ENCODE results near the gene AGAP1.
"Not testable (repeated sequence)": the region's sequence is repeated elsewhere in the genome, so short reads cannot be mapped to it uniquely, and the experiment has no call there.

AGAP1 gene

DNA sequence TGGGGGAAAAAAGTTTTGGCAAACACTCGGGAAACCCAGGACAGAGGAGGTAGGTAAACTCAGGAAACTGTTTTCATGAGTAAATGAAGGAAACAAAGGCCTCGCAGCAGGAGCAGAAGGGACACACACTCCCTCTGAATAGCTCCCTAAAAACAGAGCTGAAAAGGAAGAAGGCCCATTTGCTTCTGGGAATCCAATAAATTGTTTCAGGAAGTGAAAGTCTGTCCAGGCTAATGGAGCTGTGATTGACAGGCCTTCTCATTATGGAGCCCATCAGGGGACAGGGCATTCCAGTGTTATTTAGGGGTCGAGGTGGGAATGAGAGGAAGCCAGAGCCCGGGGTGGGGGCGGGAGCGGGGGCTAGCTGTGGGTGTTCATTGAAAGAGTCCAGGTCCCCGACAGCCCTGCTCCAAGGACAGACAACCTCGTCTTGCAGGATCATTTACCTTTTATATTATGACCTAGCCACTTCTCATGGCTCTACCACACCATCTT is 593.2 kb downstream of the AGAP1 start:
- no peak for DNase-seq

- DNase-seq = no peak
Observed at GRCh38 chr2:236088368-236089057, 594.7 kb downstream of the AGAP1 start.

- no peak for DNase-seq
Observed at GRCh38 chr2:236089271-236090026, 595.6 kb downstream of the AGAP1 start.

GRCh38 chr2:236090027-236090382 is 596.2 kb downstream of the AGAP1 start:
- no peak for DNase-seq

DNA sequence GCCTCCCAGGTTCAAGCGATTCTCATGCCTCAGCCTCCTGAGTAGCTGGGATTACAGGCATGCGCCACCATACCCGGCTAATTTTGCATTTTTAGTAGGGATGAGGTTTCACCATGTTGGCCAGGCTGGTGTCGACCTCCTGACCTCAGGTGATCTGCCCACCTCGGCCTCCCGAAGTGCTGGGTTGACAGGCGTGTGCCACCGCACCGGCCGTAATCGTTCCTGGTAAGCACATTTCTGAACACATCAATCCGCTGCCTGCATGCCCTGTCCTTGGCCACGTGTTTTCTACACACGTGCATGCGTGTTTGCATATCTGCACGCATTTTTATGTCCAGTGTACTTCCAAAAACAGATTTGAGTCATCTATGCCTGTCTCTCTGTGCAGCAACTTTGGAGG is 597.0 kb downstream of the AGAP1 start:
- DNase-seq = not testable (repeated sequence)

DNA sequence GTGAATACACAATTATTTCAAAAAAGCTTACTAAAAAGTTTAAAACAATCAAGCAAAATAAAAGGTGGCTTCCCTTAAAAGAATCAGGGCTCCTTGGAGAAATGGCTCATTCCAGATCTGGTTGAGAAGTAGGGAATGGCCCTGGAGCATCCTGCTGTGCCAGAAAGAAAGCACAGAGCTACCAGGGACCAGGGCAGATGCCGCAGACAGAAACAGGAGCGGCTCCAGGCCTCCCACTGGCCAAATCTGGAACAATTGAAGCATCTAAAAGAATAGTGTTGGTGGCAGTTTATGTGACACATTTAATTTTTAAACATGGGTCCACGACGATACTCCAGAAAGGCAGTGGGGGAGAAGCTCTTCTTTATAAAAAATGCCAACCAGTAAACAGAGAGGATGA is 598.9 kb downstream of the AGAP1 start:
- no peak for DNase-seq

GRCh38 chr2:236093134-236093533 is 599.3 kb downstream of the AGAP1 start:
- no peak for DNase-seq

DNA sequence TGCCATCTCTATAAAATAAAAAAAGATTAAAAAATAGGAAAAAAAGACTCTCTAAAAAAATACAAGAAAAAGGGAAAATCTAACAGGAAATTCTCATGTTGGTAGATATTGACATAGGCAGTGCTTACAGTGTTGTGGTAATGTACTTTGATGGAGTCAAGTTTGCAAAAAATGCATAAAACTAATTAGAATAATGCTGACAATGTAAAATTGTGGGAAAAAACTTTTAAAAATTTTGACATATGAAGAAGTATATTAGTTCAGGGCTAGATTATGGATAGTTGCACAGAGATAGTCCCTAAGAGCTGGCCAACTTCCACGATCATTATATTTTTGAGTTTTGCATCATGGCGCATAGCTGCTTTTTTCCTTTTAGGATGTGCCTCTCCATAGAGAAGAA is 601.7 kb downstream of the AGAP1 start:
- DNase-seq = no peak

DNA sequence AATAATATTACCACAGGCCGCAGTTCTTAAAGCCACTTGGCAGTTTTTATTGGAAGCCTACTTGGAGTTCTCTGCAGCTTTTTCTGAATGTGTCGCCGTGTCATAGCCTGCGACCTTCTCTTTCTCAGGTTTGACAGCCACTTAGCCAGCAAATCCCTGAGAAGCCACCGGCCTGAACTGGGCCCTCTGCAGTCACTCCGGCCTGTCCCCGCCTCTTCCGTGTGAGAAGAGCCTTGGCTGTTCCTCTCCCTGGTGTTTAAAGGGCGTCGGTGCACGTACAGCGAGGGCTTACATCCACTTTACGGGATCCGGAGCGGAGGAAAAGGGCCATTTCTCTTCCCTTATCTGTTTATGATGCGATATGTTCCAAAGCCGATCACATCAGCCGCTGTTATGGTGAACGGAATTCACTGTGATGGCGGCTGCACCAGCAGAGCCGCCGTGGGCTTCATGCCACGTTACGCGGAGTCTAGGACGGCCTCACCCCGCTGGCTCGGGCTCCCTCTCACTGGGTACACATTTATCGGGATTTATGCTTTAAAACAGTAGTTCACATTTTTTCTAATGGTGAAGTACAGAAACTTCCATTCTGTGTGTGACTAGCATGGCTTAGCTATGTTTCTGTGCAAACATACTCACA is 607.6 kb downstream of the AGAP1 start:
- no peak for DNase-seq

DNA sequence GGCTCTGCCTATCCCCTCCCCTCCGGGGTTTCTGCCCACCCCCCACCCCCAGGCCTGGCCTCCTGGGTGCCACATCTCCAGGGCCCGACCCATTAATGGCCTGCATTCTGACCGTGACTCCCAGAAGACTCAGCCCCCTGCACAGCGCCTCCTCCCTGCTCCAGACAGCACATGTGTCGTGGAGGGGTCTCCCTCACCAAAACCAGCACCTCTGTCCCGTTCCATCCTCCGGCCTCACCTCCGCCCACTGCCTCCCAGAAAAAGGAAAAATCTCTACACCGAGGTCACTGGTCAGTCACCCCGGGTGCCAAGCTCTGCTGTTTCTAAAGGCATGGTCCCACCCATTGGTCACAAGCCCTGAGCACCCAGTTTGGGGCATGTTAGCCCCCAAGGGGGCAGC is 609.1 kb downstream of the AGAP1 start:
- DNase-seq = no peak

DNA sequence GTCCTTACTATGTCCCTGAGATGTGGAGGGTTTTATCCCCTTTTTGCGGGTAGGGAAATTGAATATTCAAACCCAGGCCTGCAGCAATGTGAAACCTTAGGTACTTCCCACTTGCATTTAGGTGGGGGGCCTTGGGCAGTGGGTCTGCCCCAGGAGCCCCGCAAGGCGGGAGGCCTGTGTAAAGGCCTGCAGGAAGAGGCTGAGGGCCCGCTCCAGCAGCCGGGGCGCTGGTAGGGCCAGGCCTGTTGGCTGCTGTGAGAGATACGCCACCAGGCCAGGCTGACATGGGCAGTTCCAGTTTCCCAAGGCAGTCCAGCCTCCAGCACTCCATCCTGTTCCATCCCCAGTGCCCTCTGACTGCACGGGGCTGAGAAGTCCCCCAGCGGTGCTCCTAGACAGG is 610.1 kb downstream of the AGAP1 start:
- DNase-seq = no peak

GRCh38 chr2:236105955-236106607 is 612.2 kb downstream of the AGAP1 start:
- no peak for DNase-seq

GRCh38 chr2:236106761-236107160 is 612.9 kb downstream of the AGAP1 start:
- no peak for DNase-seq

DNA sequence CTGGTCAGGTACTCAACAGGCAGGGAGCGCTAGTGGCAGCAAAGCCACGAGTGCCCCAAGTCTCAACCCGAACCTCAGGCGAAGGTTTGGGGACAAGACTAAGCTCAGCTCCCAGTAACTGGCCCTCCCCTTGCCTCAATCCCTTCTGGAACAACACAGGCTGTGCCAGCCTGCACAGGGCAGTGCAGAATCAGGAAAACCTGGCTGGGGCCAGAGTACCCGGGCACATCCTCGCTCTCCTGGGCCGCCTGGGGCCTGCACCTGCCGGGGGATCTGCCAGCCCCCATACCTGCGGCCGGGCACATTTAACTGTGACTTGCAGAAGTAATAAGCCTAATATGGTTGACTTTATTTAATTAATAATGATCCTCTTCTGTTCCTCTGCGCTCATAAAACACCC is 613.7 kb downstream of the AGAP1 start:
- DNase-seq = no peak

GRCh38 chr2:236107942-236108625 is 614.2 kb downstream of the AGAP1 start:
- DNase-seq = no peak

DNA sequence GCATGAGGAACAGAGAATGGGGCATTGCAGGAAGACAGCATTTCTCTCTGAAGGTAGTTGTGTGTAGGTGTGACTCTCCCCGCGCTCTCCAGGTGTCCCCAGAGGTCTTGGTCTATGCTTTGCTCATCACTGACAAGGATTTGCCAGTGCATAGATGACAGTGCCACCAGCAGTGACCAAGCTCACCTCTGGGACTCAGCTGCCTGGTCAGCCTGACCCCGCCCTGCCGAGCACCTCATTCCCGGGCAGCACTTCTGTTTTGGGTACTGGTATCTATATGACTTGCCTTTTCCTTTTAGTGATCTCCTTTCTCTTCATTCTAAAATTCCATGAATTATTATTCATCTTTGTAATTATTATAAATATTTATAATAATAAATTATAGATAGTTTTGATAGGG is 615.2 kb downstream of the AGAP1 start:
- DNase-seq = no peak

- DNase-seq = no peak
Observed at GRCh38 chr2:236109473-236109872, 615.6 kb downstream of the AGAP1 start.

DNA sequence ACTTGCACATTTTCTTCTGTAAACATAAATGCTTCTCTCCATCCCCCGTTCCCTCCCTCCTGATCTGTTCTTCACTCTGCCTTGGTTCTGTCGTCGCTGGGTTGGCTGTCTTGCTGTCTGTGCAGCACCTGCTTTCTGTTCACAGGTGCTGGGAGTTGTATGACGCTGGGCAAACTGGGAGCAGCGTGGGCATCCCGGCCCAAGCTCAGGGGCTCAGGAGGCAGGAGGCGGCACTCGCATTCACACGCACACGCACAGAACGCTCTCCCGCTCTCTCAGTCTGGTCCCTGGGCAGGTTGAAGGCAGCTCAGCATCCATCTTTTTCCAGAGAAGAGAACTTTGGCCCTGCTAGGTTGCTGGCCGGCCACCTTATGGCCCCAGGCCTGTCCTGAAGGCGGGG is 618.6 kb downstream of the AGAP1 start:
- DNase-seq = no peak

DNA sequence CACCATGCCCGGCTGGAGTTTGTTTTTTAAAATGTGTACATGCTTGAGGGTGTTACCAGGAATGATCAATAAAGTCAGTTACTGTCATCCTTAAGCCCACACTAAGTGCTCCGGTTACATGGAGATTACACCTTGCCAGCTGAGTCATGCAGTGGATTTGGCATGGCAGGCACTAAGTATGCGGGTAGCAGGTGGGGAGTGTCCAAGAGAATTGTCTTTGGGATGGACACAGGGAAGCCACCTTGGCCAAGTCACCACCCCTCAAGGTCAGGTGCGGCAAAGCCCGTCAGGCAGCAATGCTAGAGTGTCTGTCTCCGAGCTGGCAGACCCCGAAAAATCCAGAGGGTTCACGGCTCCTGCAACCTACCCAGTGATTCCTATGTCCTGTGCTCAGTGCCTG is 619.6 kb downstream of the AGAP1 start:
- DNase-seq = no peak

DNA sequence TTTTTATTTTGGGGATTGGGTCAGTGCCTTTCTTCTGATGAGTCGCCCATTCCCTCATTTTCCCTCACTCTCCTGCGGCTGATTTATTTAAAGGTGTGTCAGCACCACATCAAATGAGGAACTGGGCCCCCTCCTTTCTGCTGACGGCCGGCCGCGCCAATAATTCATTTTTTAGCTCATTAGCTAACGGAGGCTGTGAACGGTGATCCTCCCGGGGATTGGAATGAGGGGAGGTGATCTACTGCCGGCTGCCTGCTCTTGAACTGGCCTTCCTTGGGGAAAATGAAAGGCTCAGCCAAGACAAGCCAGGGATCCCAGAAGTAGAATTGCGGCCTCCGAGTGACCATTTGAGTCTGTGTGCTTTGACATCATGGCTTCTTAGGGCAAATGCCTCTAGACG is 620.1 kb downstream of the AGAP1 start:
- DNase-seq = no peak

DNA sequence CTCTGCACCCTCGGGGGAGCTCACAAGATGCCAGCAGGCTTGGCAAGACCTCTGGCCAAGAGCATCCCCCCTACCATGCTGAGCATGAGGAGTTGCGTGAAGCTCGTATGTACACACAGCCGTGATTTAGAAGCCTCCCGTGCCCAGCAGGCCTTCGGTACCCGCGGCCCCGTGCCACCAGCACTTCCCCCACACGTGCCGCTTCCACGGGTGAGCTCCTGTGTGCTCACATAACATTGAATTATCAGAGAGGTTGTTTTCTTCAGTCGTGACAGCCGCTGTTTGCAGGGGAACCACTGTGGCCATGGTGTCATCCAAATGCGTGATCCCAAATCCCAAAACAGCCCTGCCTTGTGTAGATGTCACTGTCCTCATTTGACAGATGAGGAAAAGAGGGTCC is 621.1 kb downstream of the AGAP1 start:
- no peak for DNase-seq

GRCh38 chr2:236117401-236117800 is 623.6 kb downstream of the AGAP1 start:
- no peak for DNase-seq

DNA sequence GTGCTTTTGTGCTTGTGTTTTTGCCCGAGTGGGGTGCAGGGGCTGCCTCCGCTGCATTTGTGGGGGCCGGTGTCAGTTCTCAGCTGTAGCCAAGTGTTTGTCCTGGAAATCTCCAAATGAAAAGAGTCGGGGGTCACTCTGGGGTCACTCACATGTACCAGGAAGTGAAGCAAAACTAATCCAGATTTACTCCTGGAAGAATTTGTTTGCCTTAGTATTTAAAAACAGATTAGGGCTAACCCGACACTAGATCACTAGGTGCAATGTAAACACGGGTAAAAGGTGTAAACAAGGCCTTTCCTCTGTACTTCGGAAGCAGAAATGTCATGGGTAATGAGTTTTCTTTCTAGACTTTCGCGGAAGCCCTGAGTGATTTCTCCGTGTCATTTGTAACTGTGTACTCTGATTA is 624.0 kb downstream of the AGAP1 start:
- DNase-seq = no peak
